ENCODE measurements around the gene CDC20. TPM values are rescaled to one million over a fixed set of nuclear protein-coding genes. Genes with fewer than 3 reads are reported as not detected.

CDC20 gene
- total RNA-seq, 2 donors from 2014 or later, result 2.3 TPM; not detected in 1

DNA sequence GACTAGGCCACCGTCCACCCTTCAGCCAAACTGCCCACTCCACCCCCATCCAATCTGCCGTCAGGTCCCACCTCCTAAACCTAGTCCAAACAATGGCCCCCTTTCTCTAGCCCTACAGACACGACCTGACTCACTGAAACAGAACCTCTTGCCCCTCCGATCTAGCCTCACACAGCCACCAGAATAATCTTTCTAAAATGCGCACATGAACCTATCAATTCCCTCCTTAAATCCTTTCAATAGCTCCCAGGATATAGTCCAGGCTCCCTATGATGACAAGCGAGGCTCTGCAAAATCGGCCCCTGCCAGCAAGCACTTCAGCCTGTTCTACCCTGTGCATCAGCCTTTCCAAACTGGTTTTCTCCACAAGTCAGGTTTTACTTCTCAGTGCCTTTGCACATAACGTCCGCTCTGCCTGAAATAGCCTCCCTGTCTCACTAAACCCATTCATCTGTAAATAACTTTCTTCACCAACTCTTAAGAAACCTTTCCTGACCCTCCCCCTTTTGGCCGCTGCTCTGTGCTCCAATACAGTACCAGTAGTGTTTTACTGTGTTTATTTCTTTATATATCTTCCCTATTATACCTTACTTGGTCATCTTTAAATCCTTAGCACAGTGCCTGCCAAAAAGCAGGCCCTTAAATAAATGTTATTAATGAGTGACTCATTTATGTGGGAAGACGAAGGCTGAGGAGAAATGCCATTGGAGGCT is 9.0 kb upstream of the CDC20 start:
- Histone ChIP-seq H3K9me3 (no peaks in the 10 kb centered on the region), H3K4me1 (peaks cover 18% of the 10 kb centered on the region), H3K27ac (peak overlapping the region; percentile 96 to 99 (median 98)), H3K4me3 (no peak overlapping the region), H3K27me3 (no peaks in the 10 kb centered on the region), H3K36me3 (replicated peaks in 1 of 2; ENCODE audit: insufficient read depth in 1 of 2, low read depth in 2 of 2) (no peaks in the 10 kb centered on the region)
- intact Hi-C loops (cut with DNase I), result loop anchor here (10.0 kb wide), 1 partner anchor 55 kb away; no protein-coding TSS in a partner anchor
- no peak for DNase-seq
- ATAC-seq, result no peak
- 31 to 36% methylated on average over 11 of the region's 11 CpGs for WGBS, 2 donors
- TF ChIP-seq, protein P1, sequence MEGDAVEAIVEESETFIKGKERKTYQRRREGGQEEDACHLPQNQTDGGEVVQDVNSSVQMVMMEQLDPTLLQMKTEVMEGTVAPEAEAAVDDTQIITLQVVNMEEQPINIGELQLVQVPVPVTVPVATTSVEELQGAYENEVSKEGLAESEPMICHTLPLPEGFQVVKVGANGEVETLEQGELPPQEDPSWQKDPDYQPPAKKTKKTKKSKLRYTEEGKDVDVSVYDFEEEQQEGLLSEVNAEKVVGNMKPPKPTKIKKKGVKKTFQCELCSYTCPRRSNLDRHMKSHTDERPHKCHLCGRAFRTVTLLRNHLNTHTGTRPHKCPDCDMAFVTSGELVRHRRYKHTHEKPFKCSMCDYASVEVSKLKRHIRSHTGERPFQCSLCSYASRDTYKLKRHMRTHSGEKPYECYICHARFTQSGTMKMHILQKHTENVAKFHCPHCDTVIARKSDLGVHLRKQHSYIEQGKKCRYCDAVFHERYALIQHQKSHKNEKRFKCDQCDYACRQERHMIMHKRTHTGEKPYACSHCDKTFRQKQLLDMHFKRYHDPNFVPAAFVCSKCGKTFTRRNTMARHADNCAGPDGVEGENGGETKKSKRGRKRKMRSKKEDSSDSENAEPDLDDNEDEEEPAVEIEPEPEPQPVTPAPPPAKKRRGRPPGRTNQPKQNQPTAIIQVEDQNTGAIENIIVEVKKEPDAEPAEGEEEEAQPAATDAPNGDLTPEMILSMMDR (IDR thresholded peaks at IDR 0.05), result no peak
- no peak for TF ChIP-seq POLR2A (IDR thresholded peaks at IDR 0.05)

DNA sequence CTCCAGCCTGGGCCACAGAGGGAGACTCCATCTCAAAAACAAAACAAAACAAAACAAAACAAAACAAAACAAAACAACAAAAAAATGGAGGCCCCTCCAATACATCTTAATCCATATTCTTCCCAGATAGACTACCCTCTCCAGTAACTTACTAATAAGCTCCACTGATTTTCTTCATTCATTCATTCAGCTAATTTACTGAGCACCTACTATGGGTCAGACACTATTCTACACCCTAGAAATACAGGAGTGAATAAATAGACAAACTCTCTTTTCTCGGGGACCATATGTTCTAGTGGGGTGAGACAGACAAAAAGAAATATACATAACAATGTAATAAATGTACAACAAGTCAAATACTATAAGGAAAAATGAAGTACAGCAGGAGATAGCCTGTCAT is 7.8 kb upstream of the CDC20 start:
- ATAC-seq (no peak), DNase-seq (no peak)
- Histone ChIP-seq H3K27ac (no peak overlapping the region), H3K4me3 (no peak overlapping the region), H3K27me3 (no peaks in the 10 kb centered on the region), H3K36me3 (replicated peaks in 1 of 2; ENCODE audit: insufficient read depth in 1 of 2, low read depth in 2 of 2) (no peaks in the 10 kb centered on the region), H3K9me3 (no peaks in the 10 kb centered on the region), H3K4me1 (peaks cover 16% of the 10 kb centered on the region)
- intact Hi-C loops (cut with DNase I), result loop anchor here (10.0 kb wide), 1 partner anchor 56 kb away; no protein-coding TSS in a partner anchor
- TF ChIP-seq POLR2A (IDR thresholded peaks at IDR 0.05), result no peak
- TF ChIP-seq, protein P1 (IDR thresholded peaks at IDR 0.05), result no peak
- 89 to 95% methylated on average over 1 of the region's 1 CpG for WGBS, 2 donors

DNA sequence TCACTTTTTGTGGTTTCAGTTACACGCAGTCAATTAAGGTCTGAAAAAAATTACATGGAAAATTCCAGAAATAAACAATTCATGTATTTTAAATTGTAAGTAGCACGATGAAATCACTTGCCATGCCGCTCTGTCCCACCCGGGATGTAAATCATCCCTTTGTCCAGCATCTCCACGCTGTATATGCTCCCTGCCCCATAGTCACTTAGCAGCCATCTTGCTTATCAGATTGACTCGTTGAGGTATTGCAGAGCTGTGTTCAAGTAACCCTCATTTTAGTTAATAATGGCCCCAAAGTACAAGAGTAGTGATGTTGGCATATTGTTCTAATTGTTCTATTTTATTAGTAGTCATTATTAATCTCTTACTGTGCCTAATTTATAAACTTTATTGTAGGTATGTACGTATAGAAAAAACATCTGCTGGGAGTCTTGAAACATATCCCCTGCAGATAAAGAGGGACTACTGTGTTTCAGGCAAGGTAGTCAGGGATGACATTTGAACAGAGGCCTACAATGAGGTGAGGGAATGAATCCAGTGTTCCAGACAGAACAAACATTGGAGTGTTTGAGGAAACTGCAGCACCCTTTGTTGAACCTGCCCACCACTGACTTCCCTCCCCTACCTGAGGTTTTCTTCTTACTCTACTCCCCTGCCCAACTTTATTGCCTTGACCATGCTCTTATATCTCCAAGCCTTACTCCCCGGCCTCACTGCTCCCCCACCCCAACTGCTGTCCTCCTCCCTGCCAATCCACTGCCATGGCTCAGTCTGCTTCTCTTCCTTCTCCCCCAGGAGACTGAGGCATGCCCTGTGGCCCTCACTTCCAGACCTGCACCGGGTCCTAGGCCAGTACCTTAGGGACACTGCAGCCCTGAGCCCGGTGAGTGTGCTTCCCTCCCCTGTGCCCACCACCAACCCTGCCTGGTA is 7.1 kb upstream of the CDC20 start:
- Histone ChIP-seq H3K4me1 (peaks cover 16% of the 10 kb centered on the region), H3K27me3 (no peaks in the 10 kb centered on the region), H3K27ac (no peak overlapping the region), H3K36me3 (replicated peaks in 1 of 2; ENCODE audit: insufficient read depth in 1 of 2, low read depth in 2 of 2) (no peaks in the 10 kb centered on the region), H3K9me3 (no peaks in the 10 kb centered on the region), H3K4me3 (no peak overlapping the region)
- TF ChIP-seq, protein P1 (IDR thresholded peaks at IDR 0.05), result no peak
- no peak for TF ChIP-seq POLR2A (IDR thresholded peaks at IDR 0.05)
- 85 to 91% methylated on average over 10 of the region's 10 CpGs for WGBS, 2 donors
- no peak for DNase-seq
- intact Hi-C loops (cut with DNase I), result loop anchor here (10.0 kb wide), 1 partner anchor 57 kb away; no protein-coding TSS in a partner anchor
- no peak for ATAC-seq

DNA sequence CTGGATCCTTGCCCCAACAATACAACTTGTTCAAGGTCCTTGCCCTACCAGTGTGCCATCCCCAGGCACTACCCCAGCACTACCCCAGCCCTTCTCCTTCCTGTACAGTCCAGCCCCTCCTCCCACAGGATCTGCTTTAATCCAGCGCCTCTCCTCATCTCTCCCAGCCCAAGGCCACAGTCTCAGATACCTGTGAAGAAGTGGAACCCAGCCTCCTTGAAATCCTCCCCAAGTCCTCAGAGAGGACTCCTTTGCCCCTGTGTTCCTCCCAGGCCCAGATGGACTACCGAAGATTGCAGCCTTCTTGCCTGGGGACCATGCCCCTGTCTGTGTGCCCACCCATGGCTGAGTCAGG is 6.5 kb upstream of the CDC20 start:
- Histone ChIP-seq H3K36me3 (replicated peaks in 1 of 2; ENCODE audit: insufficient read depth in 1 of 2, low read depth in 2 of 2) (no peaks in the 10 kb centered on the region), H3K27me3 (no peaks in the 10 kb centered on the region), H3K27ac (no peak overlapping the region), H3K4me1 (peaks cover 16% of the 10 kb centered on the region), H3K9me3 (no peaks in the 10 kb centered on the region), H3K4me3 (no peak overlapping the region)
- intact Hi-C loops (cut with DNase I), result loop anchor here (10.0 kb wide), 1 partner anchor 58 kb away; no protein-coding TSS in a partner anchor
- no peak for ATAC-seq
- DNase-seq, result no peak
- 91 to 100% methylated on average over 2 of the region's 2 CpGs for WGBS, 2 donors
- no peak for TF ChIP-seq POLR2A (IDR thresholded peaks at IDR 0.05)
- TF ChIP-seq, protein P1 (IDR thresholded peaks at IDR 0.05), result no peak
